ENCODE data around the gene BMP7. TPM values are rescaled to one million over a fixed set of nuclear protein-coding genes. Genes with fewer than 3 reads are reported as not detected.

BMP7 gene
- total and polyA plus RNA-seq, 2 of the 13 experiments (the other 11 are each of a cell fraction or from before 2014, with no cell fraction given) = not detected

- no TSS peak for BruUV-seq (replicated peaks)
- WGBS (ENCODE audit: low lambda C conversion rate) = 2% methylated on average over 5 of the region's 5 CpGs
- no peaks in the 10 kb centered on the region for H3K79me2 ChIP-seq (ENCODE audit: insufficient read depth, low read length)
- H3K9ac ChIP-seq (ENCODE audit: insufficient read depth, low read depth, low read length) = no peak overlapping the region
- CTCF ChIA-PET (ENCODE audit: low intra/inter-chr PET ratio, low total read pairs) = interaction anchor here (1.2 kb wide), 1 partner anchor 56 kb away, joined by 3 read pairs; no protein-coding TSS in a partner anchor
- ATAC-seq (no peak), DNase-seq (ENCODE audit: low spot score) (no peak), FAIRE-seq (no peak)
- no peaks in the 10 kb centered on the region for H3K9me3 ChIP-seq (ENCODE audit: low read length)
- no peak overlapping the region for H3K27ac ChIP-seq (ENCODE audit: extremely low read length, insufficient read depth, low read length)
- H4K20me1 ChIP-seq (ENCODE audit: insufficient read depth, low read length) = no peaks in the 10 kb centered on the region
- no peaks in the 10 kb centered on the region for H3K36me3 ChIP-seq (replicated peaks in 1 of 2; ENCODE audit: control insufficient read depth in 1 of 2, insufficient read depth in 2 of 2, low read length in 2 of 2)
- H3K4me2 ChIP-seq (ENCODE audit: low read depth, low read length) = no peak overlapping the region
- no peak overlapping the region for H3K4me3 ChIP-seq (replicated peaks in 1 of 3; ENCODE audit: insufficient read depth in 1 of 3, low read depth in 2 of 3, low read length in 3 of 3)
- POLR2A ChIA-PET = no interaction called here
- intact Hi-C loops (cut with micrococcal nuclease; ENCODE audit: unreplicated experiment) = no loop called here
- peaks cover 19 to 84% of the 10 kb centered on the region in 2 experiments for H3K27me3 ChIP-seq (ENCODE audit: control insufficient read depth in 1 of 2, insufficient read depth in 2 of 2, low read length in 2 of 2)
- no peak overlapping the region for H2AFZ ChIP-seq (ENCODE audit: low read length)
- in situ Hi-C loops (cut with HindIII; ENCODE audit: extremely low pct_ligation_motif_present, low pct_unique_long_range_greater_than_20kb) = no loop called here
- peaks cover 4% of the 10 kb centered on the region for H3K4me1 ChIP-seq (ENCODE audit: insufficient read depth, low read length)
- TF ChIP-seq, protein P1, sequence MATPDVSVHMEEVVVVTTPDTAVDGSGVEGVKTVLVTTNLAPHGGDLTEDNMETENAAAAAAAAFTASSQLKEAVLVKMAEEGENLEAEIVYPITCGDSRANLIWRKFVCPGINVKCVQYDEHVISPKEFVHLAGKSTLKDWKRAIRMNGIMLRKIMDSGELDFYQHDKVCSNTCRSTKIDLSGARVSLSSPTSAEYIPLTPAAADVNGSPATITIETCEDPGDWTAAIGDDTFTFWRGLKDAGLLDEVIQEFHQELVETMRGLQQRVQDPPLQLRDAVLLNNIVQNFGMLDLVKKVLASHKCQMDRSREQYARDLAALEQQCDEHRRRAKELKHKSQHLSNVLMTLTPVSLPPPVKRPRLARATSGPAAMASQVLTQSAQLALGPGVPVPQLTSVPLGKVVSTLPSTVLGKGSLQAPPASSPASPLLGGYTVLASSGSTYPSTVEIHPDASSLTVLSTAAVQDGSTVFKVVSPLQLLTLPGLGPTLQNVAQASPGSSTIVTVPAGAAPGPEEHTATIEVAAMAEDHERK (CRISPR knock-in tag; IDR thresholded peaks at IDR 0.05; ENCODE audit: low read depth) = no peak
- TF ChIP-seq ZSCAN21 (CRISPR knock-in tag; IDR thresholded peaks at IDR 0.05; ENCODE audit: borderline replicate concordance) = no peak
- no peak for TF ChIP-seq ZNF430 (CRISPR knock-in tag; IDR thresholded peaks at IDR 0.05)
- TF ChIP-seq ZNF639 (CRISPR knock-in tag; conservative IDR thresholded peaks at IDR 0.05) = no peak
- TF ChIP-seq, protein P2, sequence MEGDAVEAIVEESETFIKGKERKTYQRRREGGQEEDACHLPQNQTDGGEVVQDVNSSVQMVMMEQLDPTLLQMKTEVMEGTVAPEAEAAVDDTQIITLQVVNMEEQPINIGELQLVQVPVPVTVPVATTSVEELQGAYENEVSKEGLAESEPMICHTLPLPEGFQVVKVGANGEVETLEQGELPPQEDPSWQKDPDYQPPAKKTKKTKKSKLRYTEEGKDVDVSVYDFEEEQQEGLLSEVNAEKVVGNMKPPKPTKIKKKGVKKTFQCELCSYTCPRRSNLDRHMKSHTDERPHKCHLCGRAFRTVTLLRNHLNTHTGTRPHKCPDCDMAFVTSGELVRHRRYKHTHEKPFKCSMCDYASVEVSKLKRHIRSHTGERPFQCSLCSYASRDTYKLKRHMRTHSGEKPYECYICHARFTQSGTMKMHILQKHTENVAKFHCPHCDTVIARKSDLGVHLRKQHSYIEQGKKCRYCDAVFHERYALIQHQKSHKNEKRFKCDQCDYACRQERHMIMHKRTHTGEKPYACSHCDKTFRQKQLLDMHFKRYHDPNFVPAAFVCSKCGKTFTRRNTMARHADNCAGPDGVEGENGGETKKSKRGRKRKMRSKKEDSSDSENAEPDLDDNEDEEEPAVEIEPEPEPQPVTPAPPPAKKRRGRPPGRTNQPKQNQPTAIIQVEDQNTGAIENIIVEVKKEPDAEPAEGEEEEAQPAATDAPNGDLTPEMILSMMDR (CRISPR knock-in tag; IDR thresholded peaks at IDR 0.05) = no peak
- TF ChIP-seq ZNF562 (CRISPR knock-in tag; IDR thresholded peaks at IDR 0.05; ENCODE audit: borderline replicate concordance) = no peak
- TF ChIP-seq TFDP1 (CRISPR knock-in tag; IDR thresholded peaks at IDR 0.05; ENCODE audit: borderline replicate concordance) = no peak
- no peak for TF ChIP-seq HINFP (CRISPR knock-in tag; IDR thresholded peaks at IDR 0.05; ENCODE audit: low read depth)
- TF ChIP-seq, protein P3, sequence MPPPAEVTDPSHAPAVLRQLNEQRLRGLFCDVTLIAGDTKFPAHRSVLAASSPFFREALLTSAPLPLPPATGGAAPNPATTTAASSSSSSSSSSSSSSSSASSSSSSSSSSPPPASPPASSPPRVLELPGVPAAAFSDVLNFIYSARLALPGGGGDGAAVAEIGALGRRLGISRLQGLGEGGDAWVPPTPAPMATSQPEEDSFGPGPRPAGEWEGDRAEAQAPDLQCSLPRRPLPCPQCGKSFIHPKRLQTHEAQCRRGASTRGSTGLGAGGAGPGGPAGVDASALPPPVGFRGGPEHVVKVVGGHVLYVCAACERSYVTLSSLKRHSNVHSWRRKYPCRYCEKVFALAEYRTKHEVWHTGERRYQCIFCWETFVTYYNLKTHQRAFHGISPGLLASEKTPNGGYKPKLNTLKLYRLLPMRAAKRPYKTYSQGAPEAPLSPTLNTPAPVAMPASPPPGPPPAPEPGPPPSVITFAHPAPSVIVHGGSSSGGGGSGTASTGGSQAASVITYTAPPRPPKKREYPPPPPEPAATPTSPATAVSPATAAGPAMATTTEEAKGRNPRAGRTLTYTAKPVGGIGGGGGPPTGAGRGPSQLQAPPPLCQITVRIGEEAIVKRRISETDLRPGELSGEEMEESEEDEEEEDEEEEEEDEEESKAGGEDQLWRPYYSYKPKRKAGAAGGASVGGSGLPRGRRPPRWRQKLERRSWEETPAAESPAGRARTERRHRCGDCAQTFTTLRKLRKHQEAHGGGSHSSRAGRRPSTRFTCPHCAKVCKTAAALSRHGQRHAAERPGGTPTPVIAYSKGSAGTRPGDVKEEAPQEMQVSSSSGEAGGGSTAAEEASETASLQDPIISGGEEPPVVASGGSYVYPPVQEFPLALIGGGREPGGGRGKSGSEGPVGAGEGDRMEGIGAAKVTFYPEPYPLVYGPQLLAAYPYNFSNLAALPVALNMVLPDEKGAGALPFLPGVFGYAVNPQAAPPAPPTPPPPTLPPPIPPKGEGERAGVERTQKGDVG (CRISPR knock-in tag; IDR thresholded peaks at IDR 0.05; ENCODE audit: borderline replicate concordance) = no peak
- no peak for TF ChIP-seq PTBP1 (IDR thresholded peaks at IDR 0.05; ENCODE audit: low read depth, low read length, poor library complexity, severe bottlenecking)
- no peak for TF ChIP-seq ZNF839 (CRISPR knock-in tag; IDR thresholded peaks at IDR 0.05; ENCODE audit: borderline replicate concordance)
- no peak for TF ChIP-seq ATF1 (CRISPR knock-in tag; IDR thresholded peaks at IDR 0.05)
- no peak for TF ChIP-seq KDM6A (CRISPR knock-in tag; IDR thresholded peaks at IDR 0.05; ENCODE audit: low read depth)
- no peak for TF ChIP-seq ZNF253 (CRISPR knock-in tag; IDR thresholded peaks at IDR 0.05; ENCODE audit: borderline replicate concordance)
Measured at GRCh38 chr20:57290178-57290484, 23.7 kb upstream of the BMP7 start.
